ENCODE data around the gene MAGI2. TPM values are rescaled to one million over a fixed set of nuclear protein-coding genes. Genes with fewer than 3 reads are reported as not detected.

The MAGI2 gene
- total and polyA plus RNA-seq, 2 donors from 2014 or later: 4.4 to 9.0 TPM

DNA sequence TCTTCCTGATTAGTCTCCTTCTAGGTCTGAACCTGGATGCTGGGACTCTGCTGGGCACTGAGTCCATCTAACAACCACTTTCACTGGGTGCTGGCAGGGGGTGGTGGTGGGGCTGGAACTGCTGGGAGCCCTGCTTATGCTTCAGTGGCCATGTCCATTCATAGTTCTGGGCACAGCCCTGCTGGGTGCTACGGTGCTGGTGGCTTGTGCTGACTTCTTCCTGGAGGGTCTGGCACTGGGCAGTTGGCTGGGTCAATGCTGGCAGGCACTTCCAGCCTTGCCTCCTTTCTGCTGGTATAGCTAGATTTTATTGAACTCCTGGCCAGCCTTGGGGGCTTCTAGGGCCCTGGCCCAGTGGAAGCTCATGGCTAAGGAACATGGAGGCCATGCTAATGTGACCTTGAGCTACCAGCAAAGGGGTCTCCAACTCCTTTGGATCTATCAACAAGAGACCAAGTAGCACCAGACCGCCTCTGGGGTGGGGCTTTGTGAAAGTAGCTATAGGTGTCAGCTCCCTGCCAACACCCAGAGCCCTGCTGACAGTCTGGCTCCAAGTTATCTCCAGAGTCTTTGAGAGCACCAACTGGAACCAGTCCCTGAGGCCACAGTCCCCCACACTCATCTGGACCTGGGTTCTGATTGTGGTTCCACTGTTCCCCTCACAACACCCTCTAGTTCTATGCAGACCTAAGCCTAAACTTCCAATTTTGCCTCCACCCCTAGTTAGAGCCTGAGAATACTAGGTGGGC lies 99.6 kb downstream of the MAGI2 start:
- Histone ChIP-seq H3K9ac (ENCODE audit: low read length in 3 of 3) (no peak overlapping the region), H3K4me3 (ENCODE audit: low read length in 3 of 3) (no peak overlapping the region), H3K27ac (ENCODE audit: low read depth in 2 of 2, low read length in 2 of 2) (no peak overlapping the region), H3K36me3 (ENCODE audit: control insufficient read depth in 2 of 3, insufficient read depth in 3 of 3, low read length in 3 of 3) (no peaks in the 10 kb centered on the region), H3K9me3 (ENCODE audit: control insufficient read depth in 2 of 3, insufficient read depth in 1 of 3, low read length in 3 of 3) (no peaks in the 10 kb centered on the region), H3K27me3 (ENCODE audit: control insufficient read depth, insufficient read depth, low read length) (no peaks in the 10 kb centered on the region), H3K4me1 (ENCODE audit: control insufficient read depth in 2 of 3, insufficient read depth in 2 of 3, low read depth in 1 of 3, low read length in 3 of 3) (peaks cover 0 to 7% (median 3%) of the 10 kb centered on the region in 3 donors)
- no peak for FAIRE-seq
- TF ChIP-seq, protein P1, sequence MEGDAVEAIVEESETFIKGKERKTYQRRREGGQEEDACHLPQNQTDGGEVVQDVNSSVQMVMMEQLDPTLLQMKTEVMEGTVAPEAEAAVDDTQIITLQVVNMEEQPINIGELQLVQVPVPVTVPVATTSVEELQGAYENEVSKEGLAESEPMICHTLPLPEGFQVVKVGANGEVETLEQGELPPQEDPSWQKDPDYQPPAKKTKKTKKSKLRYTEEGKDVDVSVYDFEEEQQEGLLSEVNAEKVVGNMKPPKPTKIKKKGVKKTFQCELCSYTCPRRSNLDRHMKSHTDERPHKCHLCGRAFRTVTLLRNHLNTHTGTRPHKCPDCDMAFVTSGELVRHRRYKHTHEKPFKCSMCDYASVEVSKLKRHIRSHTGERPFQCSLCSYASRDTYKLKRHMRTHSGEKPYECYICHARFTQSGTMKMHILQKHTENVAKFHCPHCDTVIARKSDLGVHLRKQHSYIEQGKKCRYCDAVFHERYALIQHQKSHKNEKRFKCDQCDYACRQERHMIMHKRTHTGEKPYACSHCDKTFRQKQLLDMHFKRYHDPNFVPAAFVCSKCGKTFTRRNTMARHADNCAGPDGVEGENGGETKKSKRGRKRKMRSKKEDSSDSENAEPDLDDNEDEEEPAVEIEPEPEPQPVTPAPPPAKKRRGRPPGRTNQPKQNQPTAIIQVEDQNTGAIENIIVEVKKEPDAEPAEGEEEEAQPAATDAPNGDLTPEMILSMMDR (IDR thresholded peaks at IDR 0.05; ENCODE audit: borderline replicate concordance, extremely low read depth, insufficient read depth): no peak
- no peak for DNase-seq
- intact Hi-C loops (cut with DNase I): no loop called here

DNA sequence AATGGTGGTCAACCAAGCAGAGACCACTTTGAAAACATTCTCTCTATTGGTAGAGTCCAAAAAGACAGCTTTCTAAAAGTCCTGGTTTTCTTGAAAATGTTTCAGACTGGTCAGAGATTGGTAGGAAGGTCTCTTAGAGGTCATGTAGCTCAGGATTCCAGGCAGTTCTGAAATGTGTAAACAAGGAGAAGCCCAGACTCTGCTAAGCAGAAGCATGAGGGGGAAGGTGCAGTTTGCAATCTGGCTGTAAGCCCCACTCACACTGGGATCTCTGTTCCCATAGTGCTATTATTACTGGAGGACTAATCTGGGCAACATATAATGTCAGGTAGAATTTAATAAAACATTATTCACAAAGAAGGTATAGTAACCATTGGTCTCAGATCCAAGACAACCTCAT lies 101.1 kb downstream of the MAGI2 start:
- Histone ChIP-seq H3K4me1 (ENCODE audit: control insufficient read depth in 2 of 3, insufficient read depth in 2 of 3, low read depth in 1 of 3, low read length in 3 of 3) (peaks cover 0 to 7% (median 3%) of the 10 kb centered on the region in 3 donors), H3K27ac (ENCODE audit: low read depth in 2 of 2, low read length in 2 of 2) (no peak overlapping the region), H3K27me3 (ENCODE audit: control insufficient read depth, insufficient read depth, low read length) (no peaks in the 10 kb centered on the region), H3K9ac (ENCODE audit: low read length in 3 of 3) (no peak overlapping the region), H3K9me3 (ENCODE audit: control insufficient read depth in 2 of 3, insufficient read depth in 1 of 3, low read length in 3 of 3) (no peaks in the 10 kb centered on the region), H3K4me3 (ENCODE audit: low read length in 3 of 3) (no peak overlapping the region), H3K36me3 (ENCODE audit: control insufficient read depth in 2 of 3, insufficient read depth in 3 of 3, low read length in 3 of 3) (no peaks in the 10 kb centered on the region)
- TF ChIP-seq, protein P1 (IDR thresholded peaks at IDR 0.05; ENCODE audit: borderline replicate concordance, extremely low read depth, insufficient read depth): no peak
- intact Hi-C loops (cut with DNase I): no loop called here
- DNase-seq (no peak), FAIRE-seq (no peak)

DNA sequence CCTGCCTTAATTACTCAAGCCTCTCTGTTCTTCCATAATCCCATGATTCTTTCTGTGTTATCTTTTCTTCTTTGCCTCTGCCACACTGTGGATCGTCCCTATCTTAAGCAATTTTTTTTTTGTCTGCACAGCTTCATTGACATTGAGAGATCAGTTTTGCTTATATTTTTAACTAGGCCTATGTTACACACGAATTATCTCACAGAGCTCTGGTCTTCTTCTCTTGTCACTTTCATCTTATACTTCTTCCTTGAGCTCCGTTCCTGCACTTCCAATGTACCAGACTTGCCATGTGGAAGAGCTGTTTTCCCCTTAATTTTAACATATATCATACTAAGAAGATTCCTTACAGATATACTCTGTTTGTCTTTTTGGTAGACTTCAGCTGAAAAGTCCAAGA lies 106.1 kb downstream of the MAGI2 start:
- H3K4me3 ChIP-seq (ENCODE audit: low read length in 3 of 3): no peak overlapping the region
- no peak overlapping the region for H3K27ac ChIP-seq (ENCODE audit: low read depth in 2 of 2, low read length in 2 of 2)
- FAIRE-seq: no peak
- H3K4me1 ChIP-seq (ENCODE audit: control insufficient read depth in 2 of 3, insufficient read depth in 2 of 3, low read depth in 1 of 3, low read length in 3 of 3): peaks cover 0 to 3% (median under 1%) of the 10 kb centered on the region in 3 donors
- intact Hi-C loops (cut with DNase I): no loop called here
- no peak for DNase-seq
- TF ChIP-seq, protein P1 (IDR thresholded peaks at IDR 0.05; ENCODE audit: borderline replicate concordance, extremely low read depth, insufficient read depth): no peak
- H3K36me3 ChIP-seq (ENCODE audit: control insufficient read depth in 2 of 3, insufficient read depth in 3 of 3, low read length in 3 of 3): no peaks in the 10 kb centered on the region
- H3K9ac ChIP-seq (ENCODE audit: low read length in 3 of 3): no peak overlapping the region
- H3K9me3 ChIP-seq (ENCODE audit: control insufficient read depth in 2 of 3, insufficient read depth in 1 of 3, low read length in 3 of 3): no peaks in the 10 kb centered on the region
- no peaks in the 10 kb centered on the region for H3K27me3 ChIP-seq (ENCODE audit: control insufficient read depth, insufficient read depth, low read length)
